ENCODE data around the gene XYLT1.

DNA sequence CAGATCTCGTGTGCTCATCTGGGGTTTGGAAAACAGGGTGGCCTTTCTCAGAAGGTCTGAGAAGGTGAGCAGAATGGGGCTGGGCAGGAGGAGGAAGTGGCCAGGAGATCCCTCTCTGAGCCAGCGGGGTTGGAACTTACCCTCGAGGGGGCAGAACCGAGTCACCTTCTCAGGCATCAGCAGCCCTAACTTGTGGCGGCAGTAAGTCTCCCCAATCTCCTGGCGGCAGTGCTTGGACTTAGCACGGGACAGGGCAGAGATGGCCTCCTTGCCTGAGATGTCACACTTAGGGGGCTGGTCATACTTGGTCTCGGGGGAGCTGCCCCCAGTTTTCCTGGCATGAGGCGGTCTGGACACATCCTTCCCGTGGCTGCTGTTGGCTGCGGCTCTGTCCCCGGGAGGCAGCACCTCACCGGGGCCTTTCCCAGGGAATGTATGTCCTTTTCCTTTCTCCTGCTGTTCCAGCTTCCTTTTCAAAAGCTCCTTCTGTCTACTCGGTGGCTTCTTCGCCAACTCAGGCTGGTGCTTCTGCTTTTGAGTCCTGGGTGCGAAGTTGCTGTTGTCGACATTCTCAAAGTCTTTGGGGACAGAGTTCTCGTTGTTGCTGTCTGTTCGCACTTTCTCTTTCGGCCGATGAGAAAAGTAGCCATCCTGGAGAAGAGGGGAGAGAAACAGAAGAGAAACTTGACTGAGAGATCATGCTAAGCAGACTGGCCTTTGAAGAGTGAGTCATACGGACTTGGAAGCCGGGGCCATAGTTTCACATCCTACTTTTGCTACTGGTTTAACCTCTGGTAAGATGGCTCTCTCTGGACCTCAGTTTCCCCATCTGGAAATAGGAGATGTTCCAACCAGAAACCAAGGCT is 211.7 kb downstream of the XYLT1 start:
- TF ChIP-seq ZNF671 (CRISPR knock-in tag; IDR thresholded peaks at IDR 0.05) (no peak), FOXP1 (CRISPR knock-in tag; IDR thresholded peaks at IDR 0.05; ENCODE audit: borderline replicate concordance) (no peak), JUN (CRISPR knock-in tag; IDR thresholded peaks at IDR 0.05) (no peak), JAZF1 (CRISPR knock-in tag; IDR thresholded peaks at IDR 0.05) (no peak), ZNF423 (CRISPR knock-in tag; IDR thresholded peaks at IDR 0.05) (no peak)
- TF ChIP-seq, protein P1, sequence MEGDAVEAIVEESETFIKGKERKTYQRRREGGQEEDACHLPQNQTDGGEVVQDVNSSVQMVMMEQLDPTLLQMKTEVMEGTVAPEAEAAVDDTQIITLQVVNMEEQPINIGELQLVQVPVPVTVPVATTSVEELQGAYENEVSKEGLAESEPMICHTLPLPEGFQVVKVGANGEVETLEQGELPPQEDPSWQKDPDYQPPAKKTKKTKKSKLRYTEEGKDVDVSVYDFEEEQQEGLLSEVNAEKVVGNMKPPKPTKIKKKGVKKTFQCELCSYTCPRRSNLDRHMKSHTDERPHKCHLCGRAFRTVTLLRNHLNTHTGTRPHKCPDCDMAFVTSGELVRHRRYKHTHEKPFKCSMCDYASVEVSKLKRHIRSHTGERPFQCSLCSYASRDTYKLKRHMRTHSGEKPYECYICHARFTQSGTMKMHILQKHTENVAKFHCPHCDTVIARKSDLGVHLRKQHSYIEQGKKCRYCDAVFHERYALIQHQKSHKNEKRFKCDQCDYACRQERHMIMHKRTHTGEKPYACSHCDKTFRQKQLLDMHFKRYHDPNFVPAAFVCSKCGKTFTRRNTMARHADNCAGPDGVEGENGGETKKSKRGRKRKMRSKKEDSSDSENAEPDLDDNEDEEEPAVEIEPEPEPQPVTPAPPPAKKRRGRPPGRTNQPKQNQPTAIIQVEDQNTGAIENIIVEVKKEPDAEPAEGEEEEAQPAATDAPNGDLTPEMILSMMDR (IDR thresholded peaks at IDR 0.05) = no peak
- TF ChIP-seq, protein P2, sequence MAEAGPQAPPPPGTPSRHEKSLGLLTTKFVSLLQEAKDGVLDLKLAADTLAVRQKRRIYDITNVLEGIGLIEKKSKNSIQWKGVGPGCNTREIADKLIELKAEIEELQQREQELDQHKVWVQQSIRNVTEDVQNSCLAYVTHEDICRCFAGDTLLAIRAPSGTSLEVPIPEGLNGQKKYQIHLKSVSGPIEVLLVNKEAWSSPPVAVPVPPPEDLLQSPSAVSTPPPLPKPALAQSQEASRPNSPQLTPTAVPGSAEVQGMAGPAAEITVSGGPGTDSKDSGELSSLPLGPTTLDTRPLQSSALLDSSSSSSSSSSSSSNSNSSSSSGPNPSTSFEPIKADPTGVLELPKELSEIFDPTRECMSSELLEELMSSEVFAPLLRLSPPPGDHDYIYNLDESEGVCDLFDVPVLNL (CRISPR knock-in tag; IDR thresholded peaks at IDR 0.05; ENCODE audit: borderline replicate concordance, low read depth) = no peak
- TF ChIP-seq, protein P3, sequence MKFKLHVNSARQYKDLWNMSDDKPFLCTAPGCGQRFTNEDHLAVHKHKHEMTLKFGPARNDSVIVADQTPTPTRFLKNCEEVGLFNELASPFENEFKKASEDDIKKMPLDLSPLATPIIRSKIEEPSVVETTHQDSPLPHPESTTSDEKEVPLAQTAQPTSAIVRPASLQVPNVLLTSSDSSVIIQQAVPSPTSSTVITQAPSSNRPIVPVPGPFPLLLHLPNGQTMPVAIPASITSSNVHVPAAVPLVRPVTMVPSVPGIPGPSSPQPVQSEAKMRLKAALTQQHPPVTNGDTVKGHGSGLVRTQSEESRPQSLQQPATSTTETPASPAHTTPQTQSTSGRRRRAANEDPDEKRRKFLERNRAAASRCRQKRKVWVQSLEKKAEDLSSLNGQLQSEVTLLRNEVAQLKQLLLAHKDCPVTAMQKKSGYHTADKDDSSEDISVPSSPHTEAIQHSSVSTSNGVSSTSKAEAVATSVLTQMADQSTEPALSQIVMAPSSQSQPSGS (CRISPR knock-in tag; IDR thresholded peaks at IDR 0.05; ENCODE audit: borderline replicate concordance, low read depth) = no peak
- TF ChIP-seq, protein P4, sequence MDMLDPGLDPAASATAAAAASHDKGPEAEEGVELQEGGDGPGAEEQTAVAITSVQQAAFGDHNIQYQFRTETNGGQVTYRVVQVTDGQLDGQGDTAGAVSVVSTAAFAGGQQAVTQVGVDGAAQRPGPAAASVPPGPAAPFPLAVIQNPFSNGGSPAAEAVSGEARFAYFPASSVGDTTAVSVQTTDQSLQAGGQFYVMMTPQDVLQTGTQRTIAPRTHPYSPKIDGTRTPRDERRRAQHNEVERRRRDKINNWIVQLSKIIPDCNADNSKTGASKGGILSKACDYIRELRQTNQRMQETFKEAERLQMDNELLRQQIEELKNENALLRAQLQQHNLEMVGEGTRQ (CRISPR knock-in tag; IDR thresholded peaks at IDR 0.05) = no peak
- TF ChIP-seq, protein P5, sequence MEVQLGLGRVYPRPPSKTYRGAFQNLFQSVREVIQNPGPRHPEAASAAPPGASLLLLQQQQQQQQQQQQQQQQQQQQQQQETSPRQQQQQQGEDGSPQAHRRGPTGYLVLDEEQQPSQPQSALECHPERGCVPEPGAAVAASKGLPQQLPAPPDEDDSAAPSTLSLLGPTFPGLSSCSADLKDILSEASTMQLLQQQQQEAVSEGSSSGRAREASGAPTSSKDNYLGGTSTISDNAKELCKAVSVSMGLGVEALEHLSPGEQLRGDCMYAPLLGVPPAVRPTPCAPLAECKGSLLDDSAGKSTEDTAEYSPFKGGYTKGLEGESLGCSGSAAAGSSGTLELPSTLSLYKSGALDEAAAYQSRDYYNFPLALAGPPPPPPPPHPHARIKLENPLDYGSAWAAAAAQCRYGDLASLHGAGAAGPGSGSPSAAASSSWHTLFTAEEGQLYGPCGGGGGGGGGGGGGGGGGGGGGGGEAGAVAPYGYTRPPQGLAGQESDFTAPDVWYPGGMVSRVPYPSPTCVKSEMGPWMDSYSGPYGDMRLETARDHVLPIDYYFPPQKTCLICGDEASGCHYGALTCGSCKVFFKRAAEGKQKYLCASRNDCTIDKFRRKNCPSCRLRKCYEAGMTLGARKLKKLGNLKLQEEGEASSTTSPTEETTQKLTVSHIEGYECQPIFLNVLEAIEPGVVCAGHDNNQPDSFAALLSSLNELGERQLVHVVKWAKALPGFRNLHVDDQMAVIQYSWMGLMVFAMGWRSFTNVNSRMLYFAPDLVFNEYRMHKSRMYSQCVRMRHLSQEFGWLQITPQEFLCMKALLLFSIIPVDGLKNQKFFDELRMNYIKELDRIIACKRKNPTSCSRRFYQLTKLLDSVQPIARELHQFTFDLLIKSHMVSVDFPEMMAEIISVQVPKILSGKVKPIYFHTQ (CRISPR knock-in tag; IDR thresholded peaks at IDR 0.05) = no peak
